HepG2 (cell line): Measurements from ENCODE around the gene SNAP25. TPM values are rescaled to one million over a fixed set of nuclear protein-coding genes. Genes with fewer than 3 reads are reported as not detected.

Experiments used
- KLF16 ChIP-seq, 2 experiments: sonication (generic) in 1 of 2; formaldehyde crosslinking in 1 of 2; IDR thresholded peaks; 2 replicates each; pipeline versions ENCODE4 v1.6.1 to v1.8.0; 2016 to 2023; ENCODE audit warnings: missing genetic modification reagents in 2 of 2, missing compliant biosample characterization in 1 of 2
- KMT2A ChIP-seq: sonication (generic); formaldehyde crosslinking; IDR thresholded peaks from 2 replicates; pipeline ENCODE4 v1.4.0; 2020; ENCODE audit warnings: missing genetic modification reagents
- MXD3 ChIP-seq: IDR thresholded peaks from 2 replicates; pipeline ENCODE4 v1.6.1; 2016; ENCODE audit warnings: mild to moderate bottlenecking, missing biosample characterization, missing genetic modification reagents
- SMAD3 ChIP-seq: sonication (generic); formaldehyde crosslinking; IDR thresholded peaks from 2 replicates; pipeline ENCODE4 v1.4.0; 2020; ENCODE audit warnings: missing genetic modification reagents
- TBX2 ChIP-seq: sonication (generic); formaldehyde crosslinking; IDR thresholded peaks from 2 replicates; pipeline ENCODE4 v1.5.0; 2020; ENCODE audit warnings: missing genetic modification reagents, mild to moderate bottlenecking, borderline replicate concordance
- ZNF407 ChIP-seq: sonication (generic); formaldehyde crosslinking; IDR thresholded peaks from one replicate; pipeline ENCODE4 v1.5.1; 2020; ENCODE audit warnings: mild to moderate bottlenecking, missing genetic modification reagents; ENCODE audit errors: not compliant biosample characterization
- ZNF484 ChIP-seq: sonication (generic); formaldehyde crosslinking; IDR thresholded peaks from 2 replicates; pipeline ENCODE4 v1.5.1; 2020; ENCODE audit warnings: mild to moderate bottlenecking, low read depth, missing genetic modification reagents, borderline replicate concordance
- ZNF615 ChIP-seq: sonication (generic); formaldehyde crosslinking; IDR thresholded peaks from 2 replicates; pipeline ENCODE4 v1.5.0; 2020; ENCODE audit warnings: mild to moderate bottlenecking, missing genetic modification reagents, borderline replicate concordance
- ZNF687 ChIP-seq: sonication (generic); formaldehyde crosslinking; IDR thresholded peaks from 2 replicates; pipeline ENCODE4 v1.5.1; 2020; ENCODE audit warnings: mild to moderate bottlenecking, missing genetic modification reagents, moderate library complexity
- ZNF788 ChIP-seq: sonication (generic); formaldehyde crosslinking; IDR thresholded peaks from 2 replicates; pipeline ENCODE4 v1.5.0; 2020; ENCODE audit warnings: mild to moderate bottlenecking, missing genetic modification reagents, borderline replicate concordance
- ZNF790 ChIP-seq: sonication (generic); formaldehyde crosslinking; IDR thresholded peaks from 2 replicates; pipeline ENCODE4 v1.8.0; 2022; ENCODE audit warnings: missing genetic modification reagents, mild to moderate bottlenecking, borderline replicate concordance
- ZSCAN22 ChIP-seq: sonication (generic); formaldehyde crosslinking; IDR thresholded peaks from 2 replicates; pipeline ENCODE4 v1.4.0; 2020; ENCODE audit warnings: mild to moderate bottlenecking, missing genetic modification reagents
- ZSCAN5A ChIP-seq: sonication (generic); formaldehyde crosslinking; IDR thresholded peaks from 2 replicates; pipeline ENCODE4 v1.8.0; 2022; ENCODE audit warnings: mild to moderate bottlenecking, missing genetic modification reagents, borderline replicate concordance
- polyA plus RNA-seq, 8 experiments: library from polyadenylated mRNA; depleted of rRNA in 3 of 8; stranded (reverse) in 7 of 8; unstranded in 1 of 8; fragments of >200 nt; fragmentation: Illumina TruSeq in 4 of 8; extraction: Trizol in 4 of 8; gene quantifications; 2 replicates each; pipeline versions ENCODE4 v1.2.1 to v1.2.3, GENCODE V29; 2011 to 2016; ENCODE audit warnings: low read depth in 4 of 8, missing spikeins in 1 of 8, mixed read lengths in 1 of 8; ENCODE audit not compliant: insufficient read depth in 1 of 8
- total RNA-seq, 5 experiments: library from RNA; depleted of rRNA; stranded (reverse); fragments of >200 nt; fragmentation: Illumina TruSeq; extraction: Trizol; gene quantifications; 2 replicates each; pipeline ENCODE4 v1.2.3, GENCODE V29; 2016; ENCODE audit warnings: low read depth in 1 of 5

SNAP25 gene
- total and polyA plus RNA-seq, 2 of the 13 experiments (the other 11 are each of a cell fraction or from before 2014, with no cell fraction given), result not detected

- TF ChIP-seq ZNF407 (CRISPR knock-in tag), result no peak
- TF ChIP-seq KLF16 (CRISPR knock-in tag; IDR thresholded peaks at IDR 0.05), result peak in 1 of 2 experiments; percentile 98; a peak in 2 of 4 replicates
- TF ChIP-seq ZSCAN22, result no peak
- TF ChIP-seq ZNF788, result peak; percentile 74; the same call in 1 of the 2 replicates
- no peak for TF ChIP-seq MXD3 (CRISPR knock-in tag)
- TF ChIP-seq TBX2, result peak; percentile 98
- no peak for TF ChIP-seq ZNF790
- TF ChIP-seq KMT2A (CRISPR knock-in tag), result peak; percentile 66; the same call in 1 of the 2 replicates
- no peak for TF ChIP-seq ZNF484 (CRISPR knock-in tag)
- TF ChIP-seq ZSCAN5A, result peak; percentile 86; the same call in 1 of the 2 replicates
- peak; percentile 74 for TF ChIP-seq ZNF615
- no peak; the same call in 1 of the 2 replicates for TF ChIP-seq ZNF687 (CRISPR knock-in tag)
- TF ChIP-seq SMAD3, result peak; percentile 99
These were observed 44.9 kb downstream of the SNAP25 start (continued) for GRCh38 chr20:10263385-10264165.
